OCI-LY7 (cell line): Measurements from ENCODE around the gene ITK. TPM values are rescaled to one million over a fixed set of nuclear protein-coding genes. Genes with fewer than 3 reads are reported as not detected.
A peak's percentile ranks its signal among the peaks of the same experiment; 100 is the strongest.

ENCODE experiments used
- BruUV-seq: library from RNA; stranded (reverse); fragments of 400-500 nt; replicated peaks from 2 replicates; lab custom pipeline; 2021; lab: Mats Ljungman, UMichigan
- CTCF ChIA-PET: fragments of 300-600 bp; sonication (Branson Sonifier 250); formaldehyde crosslinking; loops from one replicate; lab custom pipeline; 2022; ENCODE audit warnings: antibody characterized with exemption; ENCODE audit not compliant: unreplicated experiment; lab: Charles Lee
- POLR2A ChIA-PET: fragments of 300-600 bp; sonication (Branson Sonifier 250); formaldehyde crosslinking; loops from one replicate; lab custom pipeline; 2022; ENCODE audit warnings: antibody characterized with exemption; lab: Charles Lee
- DNase-seq: peaks from one replicate; pipeline ENCODE4 v3.0.0-alpha.2; 2015; ENCODE audit warnings: low spot score
- H2AFZ ChIP-seq: fragments of 200-600 bp; sonication (generic), shearing (Covaris generic); 2 replicates; pipeline ENCODE4 v1.6.1; 2014; ENCODE audit warnings: mild to moderate bottlenecking, antibody characterized with exemption, low read length, moderate library complexity
- H3K27ac ChIP-seq: fragments of 200-600 bp; sonication (generic); 2 replicates; pipeline ENCODE4 v1.5.1; 2014; ENCODE audit warnings: mixed run types, low read depth, mild to moderate bottlenecking, moderate library complexity, low read length, inconsistent platforms; ENCODE audit not compliant: poor library complexity, severe bottlenecking
- H3K36me3 ChIP-seq: fragments of 200-600 bp; sonication (generic); 2 replicates; pipeline ENCODE4 v1.6.1; 2014; ENCODE audit warnings: mild to moderate bottlenecking, antibody characterized with exemption, low read length, moderate library complexity, mixed read lengths; ENCODE audit not compliant: insufficient read depth
- H3K4me1 ChIP-seq: fragments of 200-600 bp; sonication (generic); 2 replicates; pipeline ENCODE4 v1.5.1; 2014; ENCODE audit warnings: mild to moderate bottlenecking, low read length; ENCODE audit not compliant: insufficient read depth, poor library complexity, severe bottlenecking
- H3K4me2 ChIP-seq: fragments of 200-600 bp; sonication (generic); 2 replicates; pipeline ENCODE4 v1.6.1; 2014; ENCODE audit warnings: mild to moderate bottlenecking, low read length
- H3K4me3 ChIP-seq: fragments of 200-600 bp; sonication (generic); 2 replicates; pipeline ENCODE4 v1.5.1; 2014; ENCODE audit warnings: mild to moderate bottlenecking, low read depth, low read length; ENCODE audit not compliant: poor library complexity, severe bottlenecking
- H3K79me2 ChIP-seq: fragments of 200-600 bp; sonication (generic); 2 replicates; pipeline ENCODE4 v1.6.1; 2016; ENCODE audit warnings: low read depth, mild to moderate bottlenecking, low read length, moderate library complexity, mixed read lengths; ENCODE audit not compliant: insufficient read depth
- H3K9me2 ChIP-seq: fragments of 200-600 bp; sonication (generic); 2 replicates; pipeline ENCODE4 v1.6.1; 2016; ENCODE audit warnings: mild to moderate bottlenecking, low read length, mixed read lengths; ENCODE audit not compliant: insufficient read depth
- H3K9me3 ChIP-seq: fragments of 200-600 bp; sonication (generic); 2 replicates; pipeline ENCODE4 v1.6.1; 2014; ENCODE audit warnings: mild to moderate bottlenecking, mixed run types, low read length, mixed read lengths
- H4K20me1 ChIP-seq: fragments of 200-600 bp; sonication (generic); 2 replicates; pipeline ENCODE4 v1.6.1; 2014; ENCODE audit warnings: mild to moderate bottlenecking, antibody characterized with exemption, low read length, moderate library complexity, mixed read lengths; ENCODE audit not compliant: insufficient read depth
- CTCF ChIP-seq: fragments of 200-600 bp; sonication (generic); conservative IDR thresholded peaks from 2 replicates; pipeline ENCODE4 v1.5.1; 2014; ENCODE audit warnings: mild to moderate bottlenecking, antibody characterized with exemption, low read length, moderate library complexity, mixed read lengths
- EZH2phosphoT487 ChIP-seq: fragments of 200-600 bp; sonication (generic); IDR thresholded peaks from 2 replicates; pipeline ENCODE4 v1.6.1; 2018; ENCODE audit warnings: low read depth, borderline replicate concordance, mild to moderate bottlenecking, mixed run types, antibody characterized with exemption, low read length, moderate library complexity, mixed read lengths
- intact Hi-C: fragments of 100-400 bp; cut with micrococcal nuclease; formaldehyde crosslinking; loops from one replicate; pipeline ENCODE4 v1.10.0; 2022; ENCODE audit not compliant: unreplicated experiment
- total RNA-seq, 2 experiments: library from RNA; depleted of rRNA in 1 of 2; stranded (reverse); fragments of >200 nt in 1 of 2; shearing (Covaris generic) in 1 of 2; gene quantifications; 2 replicates each; pipeline ENCODE4 v1.2.3, GENCODE V29; 2014 to 2022

ITK gene
- total RNA-seq, 2 experiments from 2014 or later, result not detected

GRCh38 chr5:157137691-157138090, 42.9 kb upstream of the ITK start:
- H3K4me3 ChIP-seq, result no peak overlapping the region
- no peaks in the 10 kb centered on the region for H3K9me2 ChIP-seq
- H3K27ac ChIP-seq, result no peak overlapping the region
- H2AFZ ChIP-seq, result no peak overlapping the region
- intact Hi-C loops, result no loop called here
- H3K79me2 ChIP-seq, result peaks cover 17% of the 10 kb centered on the region; the same call in 1 of the 2 replicates
- ChIA-PET CTCF (no interaction called here), POLR2A (interaction anchor here (0.7 to 1.7 kb wide), 5 partner anchors 8 to 414 kb away, joined by 3 to 4 read pairs (median 3); no protein-coding TSS in a partner anchor)
- H4K20me1 ChIP-seq, result no peaks in the 10 kb centered on the region
- DNase-seq, result no peak
- no peaks in the 10 kb centered on the region for H3K9me3 ChIP-seq
- no peak for TF ChIP-seq CTCF
- no peak for TF ChIP-seq EZH2phosphoT487
- H3K4me1 ChIP-seq, result peaks cover 17% of the 10 kb centered on the region
- no peak overlapping the region for H3K4me2 ChIP-seq
- no TSS peak for BruUV-seq
- peaks cover 41% of the 10 kb centered on the region for H3K36me3 ChIP-seq

GRCh38 chr5:157142317-157143126, 38.1 kb upstream of the ITK start, which contains the start of gene MED7:
TSS of gene MED7 (minus strand) at chr5:157142865. CDS start at chr5:157139431, 3,434 bp downstream.
- peak; percentile 100 for DNase-seq
- TSS peak; percentile 86 for BruUV-seq
- Histone ChIP-seq H3K4me3 (peak within 1 kb of the TSS; percentile 90), H3K36me3 (peaks cover 36% of the 10 kb centered on the region), H4K20me1 (no peaks in the 10 kb centered on the region), H3K79me2 (peaks cover 17% of the 10 kb centered on the region; the same call in 1 of the 2 replicates), H3K4me1 (peaks cover 14% of the 10 kb centered on the region), H2AFZ (peak within 1 kb of the TSS; percentile 73), H3K9me2 (no peaks in the 10 kb centered on the region), H3K9me3 (no peaks in the 10 kb centered on the region), H3K4me2 (peak within 1 kb of the TSS; percentile 86), H3K27ac (peak within 1 kb of the TSS; percentile 68)
- TF ChIP-seq EZH2phosphoT487 (no peak), CTCF (no peak)
- intact Hi-C loops, result loop anchor here (10.0 kb wide), 1 partner anchor 342 kb away; no protein-coding TSS in a partner anchor
- ChIA-PET CTCF (interaction anchor here (0.6 to 2.7 kb wide), 3 partner anchors 10 to 318 kb away, joined by 4 to 14 read pairs (median 5); no protein-coding TSS in a partner anchor), POLR2A (interaction anchor here (0.5 to 2.5 kb wide), 45 partner anchors 10 to 588 kb away, joined by 3 to 22 read pairs (median 3); partner anchors contain the start of genes GARIN3 and HAVCR2)
